Epithelial cell of prostate (primary cell): ENCODE data around the gene KRTAP1-1.
A peak's percentile ranks its signal among the peaks of the same experiment; 100 is the strongest.
"Not testable (repeated sequence)": the region's sequence is repeated elsewhere in the genome, so short reads cannot be mapped to it uniquely, and the experiment has no call there.

Experiments used
- DNase-seq: peaks from one replicate; pipeline ENCODE4 v3.0.0-alpha.2; 2011; ENCODE audit warnings: low read depth, low spot score
- H3K27ac ChIP-seq: fragments of 450-650 bp; 2 replicates; pipeline ENCODE4 v1.5.1; 2017; ENCODE audit warnings: mild to moderate bottlenecking

KRTAP1-1 gene

DNA sequence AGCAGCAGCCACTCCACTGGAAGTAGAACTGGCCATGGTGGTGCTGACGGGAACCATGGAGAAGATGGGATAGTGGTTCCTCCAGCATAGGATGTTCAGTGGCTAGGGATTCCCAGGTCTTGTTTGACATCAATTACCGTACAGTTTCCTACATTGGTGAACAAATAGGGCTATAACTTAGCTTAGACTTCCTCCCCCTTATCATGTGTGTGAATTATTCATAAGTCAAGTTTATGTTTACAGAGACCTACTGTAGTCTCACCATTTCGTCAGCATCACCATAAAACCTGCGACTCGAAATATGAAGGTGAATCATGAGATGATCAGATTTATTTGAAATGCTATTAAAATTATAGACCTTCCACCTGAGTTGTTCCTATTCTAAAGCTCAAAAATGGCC, 17.5 kb upstream of the KRTAP1-1 start:
- DNase-seq, result no peak
- peak overlapping the region; percentile 64 for H3K27ac ChIP-seq

DNA sequence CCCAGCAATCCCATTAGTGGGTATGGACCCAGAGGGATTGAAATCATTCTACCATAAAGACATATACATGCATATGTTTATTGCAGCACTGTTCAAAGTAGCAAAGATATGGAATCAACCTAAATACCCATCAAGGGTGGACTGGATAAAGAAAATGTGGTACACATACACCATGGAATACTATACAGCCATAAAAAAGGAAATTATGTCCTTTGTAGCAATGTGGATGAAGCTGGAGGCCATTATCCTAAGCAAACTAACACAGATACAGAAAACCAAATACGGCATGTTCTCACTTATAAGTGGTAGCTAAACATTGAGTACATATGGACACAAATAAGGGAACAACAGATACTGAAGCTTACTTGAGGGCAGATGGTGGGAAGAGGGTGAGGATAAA, 16.3 kb upstream of the KRTAP1-1 start:
- no peak overlapping the region for H3K27ac ChIP-seq
- DNase-seq, result no peak

DNA sequence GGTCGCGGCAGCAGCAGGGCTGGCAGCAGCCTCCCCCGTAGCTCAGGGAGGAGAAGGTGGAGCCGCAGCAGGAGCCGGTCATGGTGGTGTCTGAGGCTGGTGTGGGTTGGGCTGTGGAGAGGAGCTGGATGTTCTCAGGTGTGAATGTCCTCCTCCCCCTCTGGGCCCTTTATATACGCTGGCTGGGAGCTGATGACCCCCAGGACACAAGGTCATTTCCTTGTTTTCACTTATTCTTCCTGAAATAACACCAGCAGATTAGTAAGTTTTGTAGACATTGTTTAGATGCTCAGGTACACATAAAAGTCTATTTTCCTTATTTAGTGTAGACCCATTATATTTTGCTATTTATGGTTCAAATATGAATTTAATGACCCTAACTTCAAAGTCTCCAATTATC, 13.9 kb upstream of the KRTAP1-1 start, which contains the start of gene KRTAP2-2:
KRTAP2-2 (minus strand) TSS at position 101 of the 400 bp plus-strand sequence; CDS start at position 82, 19 bp downstream.
- DNase-seq, H3K27ac ChIP-seq: not testable (repeated sequence)

DNA sequence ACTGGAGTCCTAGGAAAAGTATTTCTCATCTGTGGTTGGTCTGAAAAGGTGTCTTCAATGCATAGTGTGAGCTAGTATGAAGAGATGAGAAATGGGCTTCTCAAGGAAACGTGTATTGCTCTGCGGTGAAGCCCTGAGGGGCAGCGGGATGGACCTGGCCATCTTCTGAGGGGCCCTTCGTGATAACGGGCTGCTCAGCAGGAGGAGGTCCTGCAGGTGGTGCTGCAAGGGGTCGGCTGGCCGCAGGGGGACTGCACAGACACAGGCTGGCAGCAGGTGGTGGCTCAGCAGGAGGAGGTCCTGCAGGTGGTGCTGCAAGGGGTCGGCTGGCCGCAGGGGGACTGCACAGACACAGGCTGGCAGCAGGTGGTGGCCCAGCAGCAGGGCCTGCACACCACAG, 13.3 kb upstream of the KRTAP1-1 start:
- not testable (repeated sequence) for DNase-seq, H3K27ac ChIP-seq

DNA sequence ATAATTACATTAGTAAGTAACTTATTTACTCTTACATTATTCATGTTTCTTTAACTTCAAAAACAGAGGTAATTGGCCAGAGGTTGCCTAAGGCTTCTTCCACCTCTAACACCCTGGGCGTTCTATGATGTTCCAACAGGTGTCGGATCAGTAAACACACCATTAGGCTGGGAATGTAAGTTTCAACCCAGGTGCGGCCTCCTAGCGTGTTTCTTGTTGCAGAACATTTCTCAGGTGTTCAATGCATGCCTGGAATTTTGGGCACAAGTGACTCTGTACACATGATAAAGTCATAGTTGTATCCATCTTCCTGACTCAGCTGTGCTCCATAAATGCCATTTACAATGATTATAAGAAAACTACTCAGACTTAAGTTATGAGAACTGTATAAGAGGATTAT, 12.8 kb upstream of the KRTAP1-1 start:
- DNase-seq, result no peak
- no peak overlapping the region for H3K27ac ChIP-seq

DNA sequence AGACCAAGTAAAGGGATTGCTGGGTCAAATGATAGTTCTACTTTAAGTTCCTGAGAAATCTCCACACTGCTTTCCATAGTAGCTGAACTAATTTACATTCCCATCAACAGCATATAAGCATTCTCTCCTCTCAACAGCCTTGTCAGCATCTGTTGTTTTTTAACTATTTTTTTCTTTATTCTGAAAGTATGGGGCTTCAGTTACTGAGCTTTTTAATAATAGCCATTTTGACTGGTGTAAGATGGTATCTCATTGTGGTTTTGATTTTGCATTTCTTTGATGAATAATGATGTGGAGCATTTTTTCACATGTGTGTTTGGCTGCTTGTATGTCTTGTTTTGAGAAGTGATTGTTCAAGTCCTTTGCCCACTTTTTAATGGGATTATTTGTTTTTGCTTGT, 11.3 kb upstream of the KRTAP1-1 start:
- no peak for DNase-seq
- no peak overlapping the region for H3K27ac ChIP-seq

DNA sequence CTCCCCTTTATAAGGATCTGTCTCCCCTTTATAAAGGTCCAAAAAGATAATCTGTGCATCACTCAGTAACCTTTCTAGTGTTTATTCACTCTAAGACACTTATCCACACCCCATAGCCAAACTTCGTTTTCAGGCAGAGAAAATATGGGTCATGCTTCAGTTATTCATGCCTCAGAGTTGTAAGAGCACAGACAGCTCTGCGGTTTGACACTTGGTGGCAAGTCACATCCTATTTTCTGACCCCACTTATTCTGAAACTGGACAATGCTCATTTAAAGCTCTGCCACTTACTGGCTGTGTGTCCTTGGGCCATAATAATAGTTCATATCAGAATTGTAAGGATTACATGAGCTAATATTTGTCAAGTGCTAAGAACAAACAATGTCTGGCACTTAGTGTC, 7.9 kb upstream of the KRTAP1-1 start:
- H3K27ac ChIP-seq, result peak overlapping the region; percentile 6
- no peak for DNase-seq

DNA sequence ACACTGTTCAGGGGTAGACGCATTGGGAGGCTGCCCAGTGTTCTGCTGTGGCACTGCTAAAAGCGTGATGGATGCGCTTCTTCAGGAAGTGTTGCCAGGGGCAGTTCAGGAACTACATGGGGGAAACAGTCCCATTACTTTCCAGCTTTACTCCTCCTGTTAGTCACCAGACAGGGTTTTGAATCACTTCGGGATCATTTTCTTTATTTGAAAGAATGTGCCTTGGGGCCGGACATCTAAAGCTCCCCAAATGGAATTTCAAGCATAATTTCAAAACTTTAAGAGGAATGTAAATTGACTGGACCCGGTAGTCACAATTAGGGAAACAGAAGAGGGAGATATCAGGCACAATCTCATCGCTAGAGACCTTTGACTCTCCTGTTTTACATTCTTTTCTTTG, 7.2 kb upstream of the KRTAP1-1 start:
- DNase-seq, result no peak
- peak overlapping the region; percentile 6 for H3K27ac ChIP-seq

DNA sequence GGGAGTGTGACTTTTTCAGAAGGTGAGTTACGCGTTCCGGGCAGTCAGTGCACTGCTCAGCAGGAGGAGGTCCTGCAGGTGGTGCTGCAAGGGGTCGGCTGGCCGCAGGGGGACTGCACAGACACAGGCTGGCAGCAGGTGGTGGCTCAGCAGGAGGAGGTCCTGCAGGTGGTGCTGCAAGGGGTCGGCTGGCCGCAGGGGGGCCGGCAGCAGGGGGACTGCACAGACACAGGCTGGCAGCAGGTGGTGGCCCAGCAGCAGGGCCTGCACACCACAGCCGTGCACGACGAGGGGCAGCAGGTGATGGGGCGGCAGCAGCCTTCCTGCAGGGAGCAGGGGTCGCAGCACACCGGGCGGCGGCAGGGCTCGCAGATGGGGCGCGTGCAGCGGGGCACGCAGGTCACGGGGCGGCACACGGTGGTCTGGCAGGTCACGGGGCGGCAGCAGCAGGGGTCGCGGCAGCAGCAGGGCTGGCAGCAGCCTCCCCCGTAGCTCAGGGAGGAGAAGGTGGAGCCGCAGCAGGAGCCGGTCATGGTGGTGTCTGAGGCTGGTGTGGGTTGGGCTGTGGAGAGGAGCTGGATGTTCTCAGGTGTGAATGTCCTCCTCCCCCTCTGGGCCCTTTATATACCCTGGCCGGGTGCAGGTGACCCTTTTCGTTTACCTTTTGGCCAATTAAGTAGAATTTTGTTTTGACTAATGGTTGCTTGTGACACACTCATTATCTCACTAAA, 5.7 kb upstream of the KRTAP1-1 start, which contains the start of gene KRTAP2-1:
KRTAP2-1 (minus strand) TSS at position 582 of the 731 bp plus-strand sequence; CDS start at position 533, 49 bp downstream.
- H3K27ac ChIP-seq, DNase-seq: not testable (repeated sequence)

DNA sequence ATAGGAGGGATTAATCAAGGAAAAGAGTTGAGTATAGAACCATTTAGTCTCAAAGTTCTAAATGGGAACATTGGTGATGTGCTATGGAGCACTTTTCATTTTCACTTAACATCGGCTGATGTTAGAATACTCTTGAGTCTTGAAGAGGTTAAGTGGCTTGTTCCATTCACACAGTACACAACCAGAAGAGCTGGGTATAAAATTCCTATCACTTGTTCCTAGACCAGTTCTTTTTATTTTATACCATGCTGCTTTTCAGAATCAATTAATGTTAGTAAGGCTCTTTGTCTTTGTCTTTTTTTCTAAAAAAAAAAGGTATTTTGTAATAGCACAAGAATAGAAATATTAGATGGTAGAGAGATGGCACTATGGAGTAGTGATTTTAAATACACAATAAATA, 1.7 kb upstream of the KRTAP1-1 start:
- no peak overlapping the region for H3K27ac ChIP-seq
- DNase-seq, result no peak

DNA sequence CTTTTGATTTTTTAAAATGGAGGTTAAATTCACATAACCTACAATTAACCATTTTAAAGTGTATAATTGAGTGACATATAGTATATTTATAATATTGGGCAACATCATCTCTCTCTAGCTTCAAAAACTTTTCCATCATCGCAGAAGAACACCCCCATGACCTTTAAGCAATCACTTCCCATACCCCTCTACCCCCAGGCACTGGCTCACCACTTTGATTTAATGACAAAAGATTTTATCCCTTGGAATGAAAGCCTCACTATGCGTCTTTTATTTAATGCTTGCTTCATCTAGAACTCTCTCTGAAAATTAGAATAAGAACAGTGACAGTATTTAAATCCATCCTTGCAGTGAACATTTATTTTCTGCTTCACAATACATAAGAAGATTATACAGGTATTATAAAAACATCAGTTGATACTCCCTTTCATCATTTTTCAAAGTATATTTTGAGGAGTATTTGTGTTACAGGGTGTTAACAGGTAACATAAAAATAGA, 3.3 kb downstream of the KRTAP1-1 start:
- no peak overlapping the region for H3K27ac ChIP-seq
- DNase-seq, result no peak

DNA sequence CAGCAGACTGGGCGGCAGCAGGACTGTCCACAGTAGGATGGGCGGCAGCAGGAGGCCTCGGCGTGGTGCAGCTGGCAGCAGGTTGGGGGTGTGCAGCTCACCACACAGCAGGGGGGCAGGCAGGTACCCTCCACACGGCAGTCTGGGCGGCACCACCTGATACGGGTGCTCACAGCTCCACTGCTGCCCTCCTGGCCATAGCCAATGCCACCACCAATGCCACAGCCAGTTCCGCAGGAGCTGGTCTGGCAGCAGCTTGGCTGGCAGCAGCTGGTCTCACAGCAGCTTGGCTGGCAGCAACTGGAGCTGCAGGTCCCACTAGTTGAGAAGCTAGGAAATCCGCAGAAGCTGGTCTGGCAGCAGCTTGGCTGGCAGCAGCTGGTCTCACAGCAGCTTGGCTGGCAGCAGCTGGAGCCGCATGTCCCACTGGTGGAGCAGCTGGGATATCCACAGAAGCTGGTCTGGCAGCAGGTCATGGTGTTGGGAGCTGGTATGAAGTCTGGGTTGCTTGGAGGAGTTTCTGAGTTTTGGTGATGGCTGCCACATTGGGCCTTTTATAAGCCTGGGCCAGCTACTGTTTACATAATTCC, 6.8 kb downstream of the KRTAP1-1 start, which contains the start of gene KRTAP1-3:
KRTAP1-3 (minus strand) TSS at position 529 of the 590 bp plus-strand sequence; CDS start at position 476, 53 bp downstream.
- H3K27ac ChIP-seq, DNase-seq: not testable (repeated sequence)

DNA sequence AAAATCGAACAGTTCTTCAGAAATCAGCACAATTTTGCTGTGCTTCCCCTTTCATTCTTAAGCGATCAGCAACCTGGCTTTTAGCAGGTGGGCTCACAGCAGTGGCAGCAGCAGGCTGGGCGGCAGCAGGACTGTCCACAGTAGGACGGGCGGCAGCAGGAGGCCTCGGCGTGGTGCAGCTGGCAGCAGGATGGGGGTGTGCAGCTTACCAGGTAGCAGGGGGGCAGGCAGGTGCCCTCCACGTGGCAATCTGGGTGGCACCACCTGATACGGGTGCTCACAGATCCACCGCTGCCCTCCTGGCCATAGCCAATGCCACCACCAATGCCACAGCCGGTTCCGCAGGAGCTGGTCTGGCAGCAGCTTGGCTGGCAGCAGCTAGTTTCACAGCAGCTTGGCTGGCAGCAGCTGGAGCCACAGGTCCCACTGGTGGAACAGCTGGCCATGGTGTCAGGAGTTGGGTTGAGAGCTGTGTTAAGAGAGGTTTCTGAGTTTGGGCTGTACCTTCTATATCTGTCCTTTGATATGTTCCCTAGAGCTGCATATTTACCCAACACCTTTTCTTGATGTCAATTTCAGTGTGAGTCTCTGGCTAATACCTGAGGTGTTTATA, 11.5 kb downstream of the KRTAP1-1 start, which contains the start of gene KRTAP1-4:
KRTAP1-4 (minus strand) TSS at position 563 of the 613 bp plus-strand sequence; CDS start at position 446, 117 bp downstream.
- no peak within 1 kb of the TSS for H3K27ac ChIP-seq
- DNase-seq, result no peak

DNA sequence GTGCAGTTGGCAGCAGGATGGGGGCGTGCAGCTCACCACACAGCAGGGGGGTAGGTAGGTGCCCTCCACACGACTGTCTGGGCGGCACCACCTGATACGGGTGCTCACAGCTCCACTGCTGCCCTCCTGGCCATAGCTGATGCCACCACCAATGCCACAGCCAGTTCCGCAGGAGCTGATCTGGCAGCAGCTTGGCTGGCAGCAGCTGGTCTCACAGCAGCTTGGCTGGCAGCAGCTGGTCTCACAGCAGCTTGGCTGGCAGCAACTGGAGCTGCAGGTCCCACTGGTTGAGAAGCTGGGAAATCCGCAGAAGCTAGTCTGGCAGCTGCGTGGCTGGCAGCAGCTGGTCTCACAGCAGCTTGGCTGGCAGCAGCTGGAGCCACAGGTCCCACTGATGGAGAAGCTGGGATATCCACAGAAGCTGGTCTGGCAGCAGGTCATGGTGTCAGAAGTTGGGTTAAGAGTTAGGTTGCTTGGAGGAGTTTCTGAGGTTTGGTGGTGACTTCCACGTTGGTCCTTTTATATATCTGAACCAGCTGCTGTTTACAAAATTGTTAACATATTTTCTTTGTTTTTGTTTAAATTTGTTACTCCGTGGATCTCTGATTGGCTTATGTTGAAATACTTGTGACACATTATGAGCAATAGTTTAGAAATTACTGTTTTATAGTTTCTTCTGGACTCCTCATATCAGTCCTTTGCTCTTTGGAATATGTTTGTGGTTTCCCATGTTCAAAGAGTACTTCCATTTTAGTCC, 14.4 kb downstream of the KRTAP1-1 start, which contains the start of gene KRTAP1-5:
KRTAP1-5 (minus strand) TSS at position 494 of the 757 bp plus-strand sequence; CDS start at position 441, 53 bp downstream.
- DNase-seq, result no peak
- H3K27ac ChIP-seq, result no peak within 1 kb of the TSS

DNA sequence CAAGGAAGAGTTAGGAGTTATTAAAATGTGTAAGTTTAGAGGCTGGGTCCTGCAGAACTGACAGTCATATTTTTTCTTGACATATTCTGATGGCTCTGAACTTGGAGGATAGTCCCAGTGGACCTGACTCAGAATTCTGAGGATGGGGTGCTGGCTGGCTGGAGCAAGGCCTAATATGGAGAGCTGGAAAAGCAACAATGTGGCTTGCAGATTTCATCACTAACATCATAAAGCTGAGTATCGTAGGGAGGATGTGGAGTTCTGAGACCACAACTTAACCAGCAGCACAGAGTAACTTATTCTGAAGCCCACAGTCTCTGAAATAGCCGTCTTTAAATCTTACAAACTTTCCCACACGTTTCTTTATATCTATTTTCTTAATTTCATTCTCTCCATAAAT, 16.6 kb downstream of the KRTAP1-1 start:
- H3K27ac ChIP-seq, result no peak overlapping the region
- DNase-seq, result no peak

DNA sequence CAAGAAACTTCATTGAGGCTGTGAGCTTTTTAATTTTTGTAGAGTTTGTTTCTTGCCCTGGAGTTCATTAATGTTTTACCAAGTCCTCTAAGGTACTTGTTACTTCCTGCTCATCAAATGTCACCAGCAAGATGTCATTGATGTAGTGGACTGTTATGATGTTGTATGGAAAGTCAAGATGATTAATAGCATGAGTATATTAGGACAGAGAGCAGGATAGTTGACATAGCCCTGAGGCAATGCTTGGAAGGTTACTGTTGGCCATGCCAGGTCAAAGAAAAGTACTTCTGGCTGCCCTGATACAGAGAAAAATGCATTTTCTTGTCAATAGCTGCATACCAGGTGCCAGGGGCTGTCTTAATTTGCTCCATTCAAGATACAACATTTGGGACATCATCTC, 20.9 kb downstream of the KRTAP1-1 start:
- DNase-seq, result no peak
- no peak overlapping the region for H3K27ac ChIP-seq

DNA sequence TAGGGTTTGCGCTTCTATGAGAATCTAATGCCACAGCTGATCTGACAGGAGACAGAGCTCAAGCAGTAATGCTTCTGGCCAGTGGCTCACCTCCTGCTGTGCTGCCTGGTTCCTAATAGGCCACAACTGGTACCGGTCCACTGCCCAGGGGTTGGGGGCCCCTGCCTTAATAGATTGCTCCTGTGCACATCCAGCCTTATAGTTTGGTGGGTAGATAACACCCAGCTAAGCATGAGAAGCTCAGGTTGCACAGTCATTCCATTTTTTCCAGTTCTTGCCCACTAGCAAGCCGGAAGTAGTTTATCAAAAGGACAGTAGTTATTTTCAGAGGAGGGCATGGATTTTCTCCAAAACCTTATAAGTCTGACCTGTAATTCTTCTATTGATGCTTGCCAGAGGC, 21.8 kb downstream of the KRTAP1-1 start:
- no peak overlapping the region for H3K27ac ChIP-seq
- no peak for DNase-seq

DNA sequence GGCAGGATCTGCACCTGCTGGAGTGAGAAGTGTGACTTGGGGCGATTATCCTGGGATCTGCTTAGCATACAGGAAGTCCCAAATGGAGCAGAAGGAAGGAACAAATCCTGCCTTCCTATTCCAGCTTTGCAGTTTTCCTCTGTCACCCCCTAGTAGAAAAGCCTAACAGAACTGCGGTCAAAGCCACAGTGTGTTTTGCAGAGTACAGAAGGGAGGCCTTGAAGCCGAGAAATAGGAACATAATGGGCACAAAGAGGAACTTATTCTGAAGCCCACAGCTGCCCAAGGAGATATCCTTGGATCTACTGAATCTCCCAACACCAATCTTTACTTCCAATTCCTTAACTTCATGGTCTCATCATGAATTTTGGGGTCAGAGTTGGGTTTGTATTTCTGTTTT, 22.7 kb downstream of the KRTAP1-1 start:
- H3K27ac ChIP-seq, result no peak overlapping the region
- no peak for DNase-seq

DNA sequence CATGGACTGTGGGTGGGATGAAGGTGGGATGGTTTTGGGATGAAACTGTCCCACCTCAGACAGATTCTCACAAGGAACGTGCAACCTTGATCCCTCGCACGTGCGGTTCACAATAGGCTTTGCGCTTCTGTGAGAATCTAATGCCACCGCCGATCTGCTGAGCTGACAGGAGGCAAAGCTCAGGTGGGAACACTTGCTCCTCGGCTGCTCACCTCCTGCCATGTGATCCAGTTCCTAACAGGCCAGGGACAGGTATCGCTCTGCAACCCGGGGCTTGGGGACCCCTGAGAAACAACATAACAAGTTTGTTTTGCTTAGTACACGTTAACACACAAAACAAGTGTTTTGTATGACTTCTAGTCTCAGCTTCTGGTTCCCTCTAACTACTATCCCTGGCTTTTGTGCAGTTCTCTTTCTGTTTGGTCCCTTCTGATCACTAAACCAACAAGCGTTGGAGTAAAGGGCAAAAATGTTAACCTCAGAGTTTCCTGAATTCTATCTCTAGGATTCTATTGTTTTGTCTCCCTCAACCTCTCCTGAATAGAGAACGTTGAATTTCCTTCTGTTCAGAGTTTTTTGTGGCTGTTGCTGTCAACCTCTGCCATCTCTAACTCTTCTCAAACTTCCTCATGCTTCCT, 24.6 kb downstream of the KRTAP1-1 start:
- no peak overlapping the region for H3K27ac ChIP-seq
- DNase-seq, result no peak

DNA sequence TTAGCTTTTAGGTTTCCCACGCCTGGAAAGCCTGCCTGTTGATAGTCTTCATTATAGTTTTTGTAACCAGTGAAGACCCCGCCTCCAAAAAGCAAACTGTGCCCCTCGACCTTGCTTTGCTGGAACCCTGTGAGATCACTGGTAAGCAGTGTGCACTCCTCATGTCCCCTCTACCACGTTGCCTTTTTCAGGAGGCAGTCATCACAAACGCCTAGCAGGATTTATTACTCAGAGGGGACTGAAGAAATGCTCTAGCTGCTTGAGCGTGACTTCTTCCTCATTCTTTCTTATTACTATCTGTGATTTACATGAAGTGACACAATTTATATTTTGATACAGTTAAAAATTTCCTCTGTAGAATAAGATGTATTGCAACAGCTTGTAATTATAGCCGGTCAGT, 25.8 kb downstream of the KRTAP1-1 start:
- no peak overlapping the region for H3K27ac ChIP-seq
- no peak for DNase-seq
